Measurements from ENCODE around the gene SPPL2B. TPM values are rescaled to one million over a fixed set of nuclear protein-coding genes. Genes with fewer than 3 reads are reported as not detected.

Gene SPPL2B
- total and polyA plus RNA-seq, 2 donors = 17.3 to 125 TPM

GRCh38 chr19:2325281-2326046 is 3.0 kb upstream of the SPPL2B start:
- Histone ChIP-seq H3K9me3 (ENCODE audit: control insufficient read depth in 2 of 2, insufficient read depth in 1 of 2, low read length in 1 of 2) (no peaks in the 10 kb centered on the region), H3K27ac (ENCODE audit: low read depth in 1 of 2, low read length in 1 of 2) (no peak overlapping the region), H3K4me1 (ENCODE audit: control insufficient read depth in 2 of 2, insufficient read depth in 2 of 2, low read length in 2 of 2) (peaks cover 25 to 28% of the 10 kb centered on the region in 2 donors), H3K27me3 (ENCODE audit: control insufficient read depth in 2 of 2, insufficient read depth in 1 of 2, low read length in 1 of 2) (no peaks in the 10 kb centered on the region), H3K36me3 (ENCODE audit: control insufficient read depth in 2 of 2, insufficient read depth in 2 of 2, low read length in 1 of 2) (peaks cover 26 to 42% of the 10 kb centered on the region in 2 donors), H3K4me3 (ENCODE audit: low read length in 2 of 2) (no peak overlapping the region)
- WGBS = 19% methylated on average over 29 of the region's 29 CpGs
- no peak for DNase-seq (ENCODE audit: low read depth in 6 of 9, low spot score in 9 of 9)

DNA sequence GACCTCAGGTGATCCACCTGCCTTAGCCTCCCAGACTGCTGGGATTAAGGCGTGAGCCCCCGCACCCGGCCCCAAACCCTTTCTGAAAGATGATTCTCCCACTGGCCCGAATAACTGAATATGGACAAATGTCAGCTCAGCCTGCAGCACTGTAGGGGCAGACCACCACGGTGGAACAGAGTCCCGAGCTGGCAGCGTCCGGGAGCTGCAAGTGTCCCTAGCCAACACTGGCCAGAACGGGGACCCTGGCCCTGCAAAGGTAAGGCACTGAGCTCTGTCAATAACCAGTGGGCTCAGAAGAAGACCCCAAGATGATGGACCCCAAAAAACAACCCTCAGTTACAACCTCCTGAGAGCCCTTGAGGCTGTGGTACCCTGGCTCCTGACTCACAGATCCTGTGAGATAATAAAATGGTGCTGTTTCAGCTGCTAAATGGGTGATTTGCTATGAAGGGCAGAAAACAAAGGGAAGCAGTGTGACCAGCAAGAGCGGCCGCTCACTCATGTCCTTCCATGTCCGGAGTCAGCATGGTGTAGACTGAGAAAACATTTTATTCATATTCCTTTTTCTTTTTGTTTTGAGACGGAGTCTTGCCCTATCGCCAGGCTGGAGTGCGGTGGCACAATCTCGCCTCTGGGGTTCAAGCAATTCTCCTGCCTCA is 1.7 kb upstream of the SPPL2B start:
- Histone ChIP-seq H3K27ac (ENCODE audit: low read depth in 1 of 2, low read length in 1 of 2) (no peak overlapping the region), H3K4me3 (ENCODE audit: low read length in 2 of 2) (no peak overlapping the region), H3K36me3 (ENCODE audit: control insufficient read depth in 2 of 2, insufficient read depth in 2 of 2, low read length in 1 of 2) (peaks cover 14 to 35% of the 10 kb centered on the region in 2 donors), H3K4me1 (ENCODE audit: control insufficient read depth in 2 of 2, insufficient read depth in 2 of 2, low read length in 2 of 2) (peaks cover 26 to 42% of the 10 kb centered on the region in 2 donors), H3K9me3 (ENCODE audit: control insufficient read depth in 2 of 2, insufficient read depth in 1 of 2, low read length in 1 of 2) (peaks cover 0 to 3% of the 10 kb centered on the region in 2 donors), H3K27me3 (ENCODE audit: control insufficient read depth in 2 of 2, insufficient read depth in 1 of 2, low read length in 1 of 2) (no peaks in the 10 kb centered on the region)
- DNase-seq (ENCODE audit: low read depth in 6 of 9, low spot score in 9 of 9) = no peak
- WGBS = 90% methylated on average over 16 of the region's 16 CpGs

DNA sequence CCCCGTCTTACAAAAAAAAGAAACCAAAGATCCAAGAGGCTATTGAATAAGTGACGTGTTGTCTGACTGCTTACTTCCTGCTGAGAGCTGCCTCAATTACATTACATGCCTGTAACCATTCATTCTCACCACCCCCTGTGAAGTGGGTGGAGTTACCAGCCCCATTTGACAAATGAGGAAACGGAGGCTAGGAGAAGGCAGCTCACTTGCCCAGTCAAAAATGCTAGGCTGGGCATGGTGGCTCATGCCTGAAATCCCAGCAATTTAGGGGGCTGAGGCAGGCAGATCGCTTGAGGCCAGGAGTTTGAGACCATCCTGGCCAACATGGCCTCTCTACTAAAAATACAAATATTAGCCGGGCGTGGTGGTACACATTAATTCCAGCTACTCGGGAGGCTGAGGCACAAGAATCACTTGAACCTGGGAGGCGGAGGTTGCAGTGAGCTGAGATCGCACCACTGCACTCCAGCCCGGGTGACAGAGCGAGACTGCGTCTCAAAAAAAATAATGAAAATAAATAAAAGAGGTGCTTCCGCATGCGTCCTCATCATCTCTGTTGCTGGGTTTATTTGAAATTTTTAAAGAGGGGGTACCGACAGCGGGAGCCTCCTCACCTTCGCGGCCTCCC is 597 bp upstream of the SPPL2B start:
- Histone ChIP-seq H3K4me3 (ENCODE audit: low read length in 2 of 2) (peak overlapping the region; percentile 90 to 95), H3K27me3 (ENCODE audit: control insufficient read depth in 2 of 2, insufficient read depth in 1 of 2, low read length in 1 of 2) (no peaks in the 10 kb centered on the region), H3K27ac (ENCODE audit: low read depth in 1 of 2, low read length in 1 of 2) (peak overlapping the region; percentile 81 to 84), H3K36me3 (ENCODE audit: control insufficient read depth in 2 of 2, insufficient read depth in 2 of 2, low read length in 1 of 2) (peaks cover 10 to 28% of the 10 kb centered on the region in 2 donors), H3K4me1 (ENCODE audit: control insufficient read depth in 2 of 2, insufficient read depth in 2 of 2, low read length in 2 of 2) (peaks cover 35 to 51% of the 10 kb centered on the region in 2 donors), H3K9me3 (ENCODE audit: control insufficient read depth in 2 of 2, insufficient read depth in 1 of 2, low read length in 1 of 2) (peaks cover 0 to 5% of the 10 kb centered on the region in 2 donors)
- 1% methylated on average over 18 of the region's 18 CpGs for WGBS
- peak in 7 of 9 donors; percentile 30 to 80 (median 52) for DNase-seq (ENCODE audit: low read depth in 6 of 9, low spot score in 9 of 9)

GRCh38 chr19:2329149-2329478 is 630 bp downstream of the SPPL2B start:
- H3K4me3 ChIP-seq (ENCODE audit: low read length in 2 of 2) = peak overlapping the region; percentile 90 to 95
- no peak for DNase-seq (ENCODE audit: low read depth in 6 of 9, low spot score in 9 of 9)
- H3K36me3 ChIP-seq (ENCODE audit: control insufficient read depth in 2 of 2, insufficient read depth in 2 of 2, low read length in 1 of 2) = peaks cover 5 to 17% of the 10 kb centered on the region in 2 donors
- H3K27ac ChIP-seq (ENCODE audit: low read depth in 1 of 2, low read length in 1 of 2) = peak overlapping the region; percentile 26 to 58
- no peaks in the 10 kb centered on the region for H3K27me3 ChIP-seq (ENCODE audit: control insufficient read depth in 2 of 2, insufficient read depth in 1 of 2, low read length in 1 of 2)
- H3K9me3 ChIP-seq (ENCODE audit: control insufficient read depth in 2 of 2, insufficient read depth in 1 of 2, low read length in 1 of 2) = peaks cover 0 to 14% of the 10 kb centered on the region in 2 donors
- peaks cover 43 to 63% of the 10 kb centered on the region in 2 donors for H3K4me1 ChIP-seq (ENCODE audit: control insufficient read depth in 2 of 2, insufficient read depth in 2 of 2, low read length in 2 of 2)
- 12% methylated on average over 16 of the region's 16 CpGs for WGBS

DNA sequence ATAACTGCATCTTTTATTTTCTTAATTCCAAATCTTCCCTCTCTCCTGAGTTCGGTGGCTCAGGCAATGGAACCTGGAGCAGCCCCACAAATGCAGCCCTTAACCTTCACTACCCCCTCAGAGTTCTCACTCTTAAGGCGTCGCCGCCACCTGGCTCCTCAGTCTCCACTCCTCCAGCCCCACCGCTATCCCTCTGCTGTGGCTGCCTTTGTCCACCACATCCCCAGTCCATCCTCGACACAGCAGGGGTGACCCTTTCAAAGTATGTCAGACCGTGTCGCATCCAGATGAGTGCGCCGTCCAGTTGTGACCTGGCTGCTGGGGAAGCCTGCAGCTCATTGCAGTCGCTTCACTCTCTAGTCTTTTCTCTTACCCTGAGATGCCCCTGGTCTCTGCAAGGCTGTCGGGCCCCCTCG is 1.0 kb downstream of the SPPL2B start:
- no peak for DNase-seq (ENCODE audit: low read depth in 6 of 9, low spot score in 9 of 9)
- Histone ChIP-seq H3K27me3 (ENCODE audit: control insufficient read depth in 2 of 2, insufficient read depth in 1 of 2, low read length in 1 of 2) (no peaks in the 10 kb centered on the region), H3K9me3 (ENCODE audit: control insufficient read depth in 2 of 2, insufficient read depth in 1 of 2, low read length in 1 of 2) (peaks cover 1 to 18% of the 10 kb centered on the region in 2 donors), H3K4me3 (ENCODE audit: low read length in 2 of 2) (peak overlapping the region; percentile 90 to 95), H3K4me1 (ENCODE audit: control insufficient read depth in 2 of 2, insufficient read depth in 2 of 2, low read length in 2 of 2) (peaks cover 44 to 63% of the 10 kb centered on the region in 2 donors), H3K27ac (ENCODE audit: low read depth in 1 of 2, low read length in 1 of 2) (no peak overlapping the region), H3K36me3 (ENCODE audit: control insufficient read depth in 2 of 2, insufficient read depth in 2 of 2, low read length in 1 of 2) (peaks cover under 1 to 14% of the 10 kb centered on the region in 2 donors)
- 91% methylated on average over 13 of the region's 13 CpGs for WGBS

DNA sequence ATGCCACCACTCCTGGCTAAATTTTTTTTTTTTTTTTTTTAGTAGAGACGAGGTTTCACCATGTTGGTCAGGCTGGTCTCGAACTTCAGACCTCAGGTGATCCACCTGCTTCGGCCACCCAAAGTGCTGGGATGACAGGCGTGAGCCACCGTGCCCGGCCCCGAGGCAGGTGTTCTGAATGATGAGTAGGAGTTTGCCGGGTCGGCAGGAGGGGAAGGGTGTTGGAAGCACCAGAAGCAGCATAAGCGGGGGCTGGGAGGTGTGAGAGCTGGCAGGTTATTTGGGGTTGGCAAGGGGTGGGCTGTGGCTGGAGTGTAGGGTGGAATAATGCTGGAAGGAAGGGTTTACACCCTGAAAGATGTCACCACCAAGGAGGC is 1.8 kb downstream of the SPPL2B start:
- no peak for DNase-seq (ENCODE audit: low read depth in 6 of 9, low spot score in 9 of 9)
- peaks cover 0 to 7% of the 10 kb centered on the region in 2 donors for H3K36me3 ChIP-seq (ENCODE audit: control insufficient read depth in 2 of 2, insufficient read depth in 2 of 2, low read length in 1 of 2)
- no peak overlapping the region for H3K4me3 ChIP-seq (ENCODE audit: low read length in 2 of 2)
- no peak overlapping the region for H3K27ac ChIP-seq (ENCODE audit: low read depth in 1 of 2, low read length in 1 of 2)
- peaks cover 42 to 63% of the 10 kb centered on the region in 2 donors for H3K4me1 ChIP-seq (ENCODE audit: control insufficient read depth in 2 of 2, insufficient read depth in 2 of 2, low read length in 2 of 2)
- WGBS = 94% methylated on average over 10 of the region's 10 CpGs
- H3K27me3 ChIP-seq (ENCODE audit: control insufficient read depth in 2 of 2, insufficient read depth in 1 of 2, low read length in 1 of 2) = no peaks in the 10 kb centered on the region
- peaks cover 1 to 25% of the 10 kb centered on the region in 2 donors for H3K9me3 ChIP-seq (ENCODE audit: control insufficient read depth in 2 of 2, insufficient read depth in 1 of 2, low read length in 1 of 2)

GRCh38 chr19:2330632-2331284 is 2.3 kb downstream of the SPPL2B start:
- Histone ChIP-seq H3K9me3 (ENCODE audit: control insufficient read depth in 2 of 2, insufficient read depth in 1 of 2, low read length in 1 of 2) (peaks cover 1 to 29% of the 10 kb centered on the region in 2 donors), H3K4me3 (ENCODE audit: low read length in 2 of 2) (no peak overlapping the region), H3K4me1 (ENCODE audit: control insufficient read depth in 2 of 2, insufficient read depth in 2 of 2, low read length in 2 of 2) (peaks cover 38 to 63% of the 10 kb centered on the region in 2 donors), H3K27me3 (ENCODE audit: control insufficient read depth in 2 of 2, insufficient read depth in 1 of 2, low read length in 1 of 2) (no peaks in the 10 kb centered on the region), H3K27ac (ENCODE audit: low read depth in 1 of 2, low read length in 1 of 2) (peak overlapping the region; percentile 8 to 52), H3K36me3 (ENCODE audit: control insufficient read depth in 2 of 2, insufficient read depth in 2 of 2, low read length in 1 of 2) (peaks cover 0 to 4% of the 10 kb centered on the region in 2 donors)
- no peak for DNase-seq (ENCODE audit: low read depth in 6 of 9, low spot score in 9 of 9)
- WGBS = 86% methylated on average over 20 of the region's 20 CpGs

DNA sequence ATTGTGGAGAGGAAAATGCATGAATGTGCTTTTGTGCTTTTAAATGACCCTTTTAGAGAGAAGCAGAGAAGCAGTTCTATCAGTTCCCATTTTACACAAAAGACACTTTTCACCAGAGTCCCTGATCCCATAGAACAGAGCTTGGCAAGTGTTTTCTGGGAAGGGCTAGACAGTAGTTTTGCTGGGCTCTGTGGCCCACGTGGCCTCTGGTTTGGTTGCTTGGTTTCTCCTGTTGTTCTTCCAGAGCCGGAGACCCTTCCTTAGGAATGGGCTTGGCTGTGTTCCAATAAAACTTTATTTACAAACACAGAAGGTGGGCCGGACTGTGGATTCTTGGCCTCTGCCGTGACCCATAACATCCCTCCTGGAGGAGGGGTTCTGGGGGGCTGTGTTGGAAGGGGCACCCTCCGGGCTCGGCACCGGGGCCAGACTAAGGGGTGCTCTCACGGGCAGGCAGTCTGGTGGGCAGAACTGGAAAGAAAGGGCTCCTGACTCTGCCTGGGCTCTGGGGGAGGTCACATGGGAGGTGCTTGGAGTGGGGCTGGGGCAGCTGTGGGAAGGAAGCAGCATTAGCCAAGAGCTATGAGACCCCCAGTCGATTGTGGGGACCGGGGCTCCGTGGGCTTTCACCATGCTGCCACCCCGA is 3.2 kb downstream of the SPPL2B start:
- Histone ChIP-seq H3K27ac (ENCODE audit: low read depth in 1 of 2, low read length in 1 of 2) (peak overlapping the region; percentile 48 to 75), H3K9me3 (ENCODE audit: control insufficient read depth in 2 of 2, insufficient read depth in 1 of 2, low read length in 1 of 2) (peaks cover 1 to 29% of the 10 kb centered on the region in 2 donors), H3K36me3 (ENCODE audit: control insufficient read depth in 2 of 2, insufficient read depth in 2 of 2, low read length in 1 of 2) (peaks cover 3 to 4% of the 10 kb centered on the region in 2 donors), H3K4me1 (ENCODE audit: control insufficient read depth in 2 of 2, insufficient read depth in 2 of 2, low read length in 2 of 2) (peaks cover 35 to 63% of the 10 kb centered on the region in 2 donors), H3K4me3 (ENCODE audit: low read length in 2 of 2) (no peak overlapping the region), H3K27me3 (ENCODE audit: control insufficient read depth in 2 of 2, insufficient read depth in 1 of 2, low read length in 1 of 2) (no peaks in the 10 kb centered on the region)
- 66% methylated on average over 12 of the region's 12 CpGs for WGBS
- DNase-seq (ENCODE audit: low read depth in 6 of 9, low spot score in 9 of 9) = no peak
